Right ventricle myocardium superior (tissue), 1 donor: ENCODE results near the gene STAT4. TPM values are rescaled to one million over a fixed set of nuclear protein-coding genes. Genes with fewer than 3 reads are reported as not detected.
"Not testable (repeated sequence)": the region's sequence is repeated elsewhere in the genome, so short reads cannot be mapped to it uniquely, and the experiment has no call there.

Source experiments
- ATAC-seq: fragments of 200-7000 bp; cut with Tn5 transposase; one replicate; pipeline ENCODE4 v1.9.1; 2020; ENCODE audit warnings: mild to moderate bottlenecking; ENCODE audit not compliant: poor library complexity
- DNase-seq: peaks from one replicate; pipeline ENCODE4 v3.0.0-alpha.2; 2020
- intact Hi-C: fragments of 100-400 bp; cut with DNase I; formaldehyde crosslinking; loops from one replicate; pipeline ENCODE4 v1.11.2; 2022
- total RNA-seq: library from RNA; stranded (reverse); fragmentation: NEBNext Ultra II Directional; extraction: Animal tissue kit (Norgen Biotek cat#: 25700); gene quantifications from one replicate; pipeline ENCODE4 v1.2.1, GENCODE V29; 2021
- donor health status: DM: no; HTN: yes; CAD: no; lungs with severe emphysema.

STAT4 gene
- total RNA-seq, 1 donor from 2014 or later, result 0.70 TPM

DNA sequence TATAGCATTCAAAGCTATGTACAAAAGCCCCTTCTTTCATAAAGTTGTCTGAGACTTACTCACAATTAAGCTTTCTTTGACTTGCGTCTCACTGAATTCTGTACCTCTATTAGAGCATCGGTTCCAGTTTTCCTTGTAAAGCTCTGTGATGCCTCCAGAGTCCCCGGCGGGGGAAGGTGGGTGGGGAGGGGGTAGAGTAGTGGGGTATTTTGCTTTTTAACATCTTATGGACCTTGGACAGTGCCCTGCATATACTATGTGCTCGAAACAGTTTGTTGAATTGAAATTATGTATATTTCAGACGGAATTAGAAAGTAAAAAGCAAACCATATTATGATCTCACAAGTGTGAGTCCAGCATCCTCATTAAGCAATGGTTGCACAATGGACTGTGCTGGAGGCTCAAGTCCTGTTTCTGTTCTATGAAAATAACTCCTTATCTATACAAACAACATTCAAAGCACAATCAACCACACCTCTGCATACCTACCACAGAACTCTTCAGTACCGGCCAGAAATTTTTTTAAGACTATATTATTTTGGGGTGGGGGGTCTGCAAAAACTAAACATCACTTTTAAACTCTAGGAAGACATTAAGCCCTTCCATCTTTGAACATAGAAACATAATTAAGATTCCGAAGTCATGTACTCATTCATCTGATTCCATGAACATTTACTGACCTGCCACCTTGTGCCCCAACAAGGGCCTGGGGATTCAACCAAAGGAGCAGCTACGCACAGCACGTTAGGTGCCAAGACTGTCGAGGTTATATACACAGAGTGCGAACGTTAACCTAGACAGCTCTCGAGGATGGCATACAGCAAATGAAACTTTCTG is 137.7 kb downstream of the STAT4 start:
- intact Hi-C loops, result no loop called here
- peak; percentile 18 for ATAC-seq
- no peak for DNase-seq

GRCh38 chr2:191012346-191012745 is 138.4 kb downstream of the STAT4 start:
- ATAC-seq (no peak), DNase-seq (no peak)
- intact Hi-C loops, result no loop called here

DNA sequence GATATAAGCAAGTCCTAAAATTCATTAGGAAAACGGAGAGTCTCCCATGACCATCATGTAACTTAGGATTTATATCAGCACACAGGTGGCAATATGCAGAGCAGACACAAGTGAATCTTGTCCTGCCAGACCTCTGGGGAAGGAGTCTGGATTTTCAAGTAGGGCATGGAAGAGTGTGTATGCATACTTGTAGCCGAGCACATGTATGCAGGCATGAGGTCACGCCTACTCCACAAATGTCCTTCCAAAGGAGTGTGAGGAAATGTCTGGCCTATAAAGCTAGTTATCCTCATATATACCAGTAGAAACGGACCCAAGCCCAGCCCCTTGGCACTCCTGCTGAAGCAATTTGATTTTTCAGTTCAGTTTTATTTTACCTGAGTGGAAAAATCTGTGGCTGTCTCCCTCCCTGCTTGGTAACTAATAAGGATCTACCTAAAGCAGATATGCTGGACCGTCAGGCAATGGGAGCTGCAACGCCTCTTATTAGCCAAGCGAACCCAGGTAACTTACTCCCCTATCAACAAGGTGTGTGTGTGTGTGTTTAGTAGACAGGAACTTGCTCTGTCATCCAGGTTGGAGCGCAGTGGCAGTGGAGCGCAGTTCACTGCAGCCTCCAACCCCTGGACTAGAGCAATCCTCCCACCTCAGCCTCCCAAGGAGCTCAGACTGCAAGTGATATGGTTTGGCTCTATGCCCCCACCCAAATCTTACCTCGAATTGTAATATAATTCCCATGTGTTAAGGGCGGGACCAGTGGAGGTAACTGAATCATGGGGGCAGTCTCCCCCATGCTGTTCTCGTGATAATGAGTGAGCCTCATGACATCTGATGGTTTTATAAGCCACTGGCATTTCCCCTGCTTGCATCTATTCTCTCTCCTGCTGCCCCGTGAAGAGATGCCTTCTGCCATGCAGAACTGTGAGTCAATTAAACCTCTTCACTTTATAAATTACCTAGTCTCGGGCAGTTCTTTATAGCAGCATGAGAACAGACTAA is 139.6 kb downstream of the STAT4 start:
- ATAC-seq, result no peak
- DNase-seq, result no peak
- intact Hi-C loops, result no loop called here

DNA sequence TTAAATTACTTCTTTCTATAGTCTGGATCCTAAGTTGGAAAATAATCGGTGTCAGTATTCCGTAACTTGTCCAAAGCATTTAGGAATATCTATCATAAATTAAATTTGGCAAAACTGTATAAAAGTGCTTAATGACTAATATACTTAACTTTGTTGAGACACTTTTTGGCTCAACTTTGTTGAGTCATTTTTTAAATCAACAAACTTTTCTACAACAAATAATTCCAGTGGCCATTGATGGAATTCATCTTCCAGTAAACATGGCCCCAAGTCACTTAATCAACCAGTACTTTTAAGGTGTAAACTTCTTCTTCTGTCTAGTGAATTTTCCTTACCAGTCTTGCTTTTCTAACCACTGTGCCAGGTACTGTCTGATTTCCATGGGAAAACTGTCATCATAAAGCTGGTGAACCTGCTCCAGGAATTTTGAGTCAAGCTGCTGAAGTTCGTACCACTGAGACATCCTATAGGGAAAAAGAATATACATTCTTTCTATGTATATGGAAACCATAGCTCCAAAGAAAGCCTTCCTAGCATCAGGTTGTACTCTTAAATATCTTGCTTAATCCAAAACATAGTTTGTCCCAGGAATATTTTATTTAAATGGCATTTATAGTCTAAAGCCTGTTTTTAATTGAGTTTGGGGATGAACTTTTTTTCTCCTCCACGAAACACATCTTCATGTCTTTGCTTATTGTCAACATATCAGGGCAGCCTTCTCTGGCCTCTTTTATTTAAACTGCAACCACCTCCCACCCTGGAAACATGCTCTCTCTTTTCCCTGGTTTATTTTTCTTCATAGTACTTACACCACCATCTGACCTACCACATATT is 141.0 kb downstream of the STAT4 start:
- no peak for ATAC-seq
- intact Hi-C loops, result no loop called here

DNA sequence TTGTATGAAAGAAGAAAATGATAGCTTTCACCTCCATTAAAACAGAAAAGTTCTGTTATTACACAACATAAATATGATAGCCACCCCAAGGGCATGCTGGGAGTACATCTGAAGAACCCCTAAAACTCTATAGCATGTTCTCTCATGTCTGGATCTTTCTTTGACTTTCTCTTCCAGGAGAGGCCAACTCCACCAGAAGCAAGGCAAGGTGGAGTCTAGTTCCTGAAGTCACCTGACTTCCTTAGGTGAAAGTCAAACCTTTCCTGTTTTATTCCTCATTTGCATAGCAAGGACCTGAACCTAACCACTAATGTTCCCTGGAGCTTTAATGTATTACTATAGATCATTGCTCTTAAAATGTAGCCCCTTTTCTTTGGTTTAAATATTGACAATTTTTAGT is 142.5 kb downstream of the STAT4 start:
- no peak for DNase-seq
- no peak for ATAC-seq
- intact Hi-C loops, result no loop called here

More for the DNA sequence above, 141.0 kb downstream of the STAT4 start:
- no peak for DNase-seq

DNA sequence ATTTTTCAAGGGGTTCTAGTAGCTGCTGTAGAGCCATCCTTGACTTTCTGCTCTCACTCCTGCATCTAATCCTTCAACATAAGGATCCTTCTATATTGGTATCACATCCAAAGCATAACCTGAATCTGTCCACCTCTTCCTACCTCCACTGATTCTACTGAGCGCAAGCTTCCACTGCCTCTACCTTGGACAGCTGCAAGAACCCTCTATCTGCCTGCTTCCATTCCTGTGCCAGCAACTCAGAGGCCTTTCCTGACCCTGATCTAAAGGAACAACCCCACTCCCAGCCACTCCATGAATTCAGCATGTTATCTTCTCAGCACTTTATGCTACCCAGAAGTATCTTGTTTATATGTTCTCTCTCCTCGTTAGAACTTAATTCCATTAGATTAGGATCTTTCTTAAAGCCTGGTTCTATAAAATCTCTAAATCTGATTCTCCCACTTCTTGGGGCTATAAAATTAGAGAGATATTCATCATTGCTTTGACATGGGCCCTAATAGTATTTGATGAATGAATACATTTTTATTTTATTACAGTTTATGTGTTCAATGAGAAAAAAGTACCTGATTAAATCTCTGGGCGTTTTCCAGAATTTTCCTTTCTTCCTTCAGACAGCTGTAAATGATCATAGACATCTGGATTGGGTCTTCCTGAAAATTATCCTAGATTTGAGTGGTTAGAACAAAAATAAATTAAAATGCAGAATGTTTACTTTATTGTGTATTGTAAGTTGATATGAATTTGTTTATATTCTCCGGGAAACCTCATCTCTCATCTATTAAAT is 143.6 kb downstream of the STAT4 start:
- ATAC-seq (no peak), DNase-seq (no peak)
- intact Hi-C loops, result no loop called here

- intact Hi-C loops, result no loop called here
- no peak for DNase-seq
Measured at GRCh38 chr2:191006297-191006696, 144.5 kb downstream of the STAT4 start.

DNA sequence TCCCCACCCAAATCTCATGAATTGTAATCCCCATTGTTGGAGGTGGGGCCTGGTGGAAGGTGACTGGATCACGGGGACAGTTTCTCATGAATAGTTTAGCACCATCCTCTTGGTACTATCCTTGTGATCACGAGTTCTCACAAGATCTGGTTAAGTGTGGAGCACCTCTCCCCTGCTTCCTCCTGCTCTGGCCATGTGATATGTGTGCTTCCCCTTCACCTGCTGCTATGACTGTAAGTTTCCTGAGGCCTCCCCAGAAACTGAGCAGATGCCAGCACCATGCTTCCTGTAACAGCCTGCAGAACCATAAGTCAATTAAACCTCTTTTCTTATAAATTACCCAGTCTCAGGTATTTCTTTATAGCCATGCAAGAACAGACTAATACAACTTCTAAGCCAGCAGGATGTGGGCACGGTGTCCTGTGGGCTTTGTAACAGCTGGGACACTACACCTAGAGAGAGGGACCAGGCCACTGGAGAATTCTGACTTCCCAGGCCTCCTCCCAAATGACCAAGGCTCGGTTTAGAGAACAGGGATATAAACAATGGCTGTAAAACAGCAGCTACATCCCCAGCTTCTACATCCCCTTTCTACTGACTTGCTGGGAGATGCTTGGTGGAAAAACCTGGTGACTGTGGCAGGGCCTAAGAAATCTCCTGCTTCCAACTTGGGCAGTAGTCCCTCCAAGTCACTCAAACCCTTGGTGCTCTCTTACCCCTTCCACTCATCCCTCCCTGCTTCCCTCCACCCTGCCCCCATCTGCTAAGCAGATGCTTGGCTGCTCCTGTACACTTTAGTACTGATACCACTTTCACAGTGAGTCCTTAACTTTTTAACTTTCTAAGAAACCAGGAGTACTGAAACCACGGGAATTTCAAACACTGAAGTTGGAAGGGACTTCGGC is 147.1 kb downstream of the STAT4 start:
- no peak for DNase-seq
- ATAC-seq, result no peak
- intact Hi-C loops, result no loop called here

More at GRCh38 chr2:191006297-191006696, 144.5 kb downstream of the STAT4 start:
- ATAC-seq, result no peak

- DNase-seq (no peak), ATAC-seq (no peak)
- intact Hi-C loops, result no loop called here
Measured at GRCh38 chr2:191001624-191002023, 149.2 kb downstream of the STAT4 start.

DNA sequence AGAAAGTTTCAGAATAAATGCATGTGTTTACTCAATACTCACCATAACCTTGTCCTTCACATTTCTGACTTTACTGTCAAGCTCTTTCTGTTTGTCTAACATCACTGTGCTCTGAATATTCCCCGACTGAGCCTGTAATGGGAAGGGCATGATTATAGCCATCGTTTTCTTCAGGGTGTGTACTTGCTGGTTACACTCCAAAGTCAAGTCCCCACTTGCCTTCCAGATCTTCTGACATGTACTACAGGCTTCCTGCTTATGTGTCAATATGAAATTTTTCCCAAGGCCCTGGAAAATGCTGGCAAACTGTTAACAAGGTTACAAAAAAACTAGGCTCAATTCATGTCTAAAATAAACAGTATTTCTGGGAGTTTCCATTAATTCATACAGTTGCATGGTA is 149.8 kb downstream of the STAT4 start:
- ATAC-seq (no peak), DNase-seq (no peak)
- intact Hi-C loops, result no loop called here

- no peak for DNase-seq
- intact Hi-C loops, result no loop called here
- no peak for ATAC-seq
Measured at GRCh38 chr2:190999949-191000665, 150.7 kb downstream of the STAT4 start.

- DNase-seq (no peak), ATAC-seq (no peak)
- intact Hi-C loops, result no loop called here
Measured at GRCh38 chr2:190999058-190999457, 151.7 kb downstream of the STAT4 start.

- intact Hi-C loops, result no loop called here
- no peak for ATAC-seq
- no peak for DNase-seq
Measured at GRCh38 chr2:190997526-190998113, 153.2 kb downstream of the STAT4 start.

DNA sequence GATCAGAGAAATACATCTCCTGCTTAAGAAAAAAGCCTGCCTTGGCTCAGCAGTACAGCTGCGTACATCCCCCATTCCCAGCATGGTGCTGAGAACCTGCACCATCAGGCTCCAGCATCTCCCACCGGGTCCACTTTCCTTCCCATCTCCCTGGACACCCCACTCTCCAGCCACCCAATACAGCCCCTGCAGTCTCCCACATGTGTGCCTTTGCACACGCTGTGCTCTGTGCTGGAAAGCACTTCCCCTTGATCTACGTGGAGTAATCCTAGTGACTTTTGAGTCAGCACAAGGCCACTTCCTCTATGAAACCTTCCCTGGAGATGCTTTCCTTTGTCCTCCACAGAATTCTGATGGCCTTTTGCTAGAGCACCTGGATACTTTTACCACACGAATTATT is 153.8 kb downstream of the STAT4 start:
- ATAC-seq, result no peak
- no peak for DNase-seq
- intact Hi-C loops, result no loop called here

DNA sequence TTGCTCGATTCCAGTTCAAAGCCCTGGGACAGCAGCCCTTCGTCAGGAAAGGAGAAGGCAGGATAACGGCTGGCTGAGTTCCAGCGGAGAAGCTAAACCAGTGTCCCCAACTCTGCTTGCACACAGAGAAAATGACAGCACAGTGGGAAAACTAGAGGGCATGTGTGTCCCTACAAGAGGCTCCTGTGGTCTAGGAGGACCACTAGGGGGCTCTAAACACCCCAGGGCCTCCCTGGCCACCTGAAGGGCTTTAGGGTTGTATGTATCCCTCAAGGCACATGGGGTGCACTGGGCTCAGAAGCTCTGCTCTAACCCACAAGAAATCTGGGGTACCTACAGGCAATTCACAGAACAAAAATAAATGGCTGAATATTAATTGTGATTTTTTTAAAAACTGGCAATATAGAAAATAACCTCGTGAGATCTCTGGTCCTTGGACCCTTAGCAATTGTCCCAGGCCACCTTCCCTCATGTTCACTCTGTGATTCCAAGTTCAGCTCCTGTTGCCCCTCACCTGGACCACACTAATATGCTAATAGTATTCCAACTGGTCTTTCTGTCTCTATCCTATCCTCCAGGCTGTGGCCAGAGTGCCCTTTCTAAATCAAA is 154.4 kb downstream of the STAT4 start:
- ATAC-seq, result peak; percentile 62
- intact Hi-C loops, result no loop called here
- DNase-seq, result no peak

GRCh38 chr2:190995315-190995714 is 155.5 kb downstream of the STAT4 start:
- intact Hi-C loops, ATAC-seq, DNase-seq: not testable (repeated sequence)
